ENCODE data around the gene ZNF837. TPM values are rescaled to one million over a fixed set of nuclear protein-coding genes. Genes with fewer than 3 reads are reported as not detected.

Gene ZNF837
- total RNA-seq, 1 donor from 2014 or later, result 0.86 TPM

GRCh38 chr19:58400916-58401839 lies 20.3 kb upstream of the ZNF837 start:
- H3K9me3 Mint-ChIP-seq, result no peaks in the 10 kb centered on the region
- no peaks in the 10 kb centered on the region for H3K36me3 Mint-ChIP-seq (ENCODE audit: low read depth)
- H3K27me3 Mint-ChIP-seq (ENCODE audit: insufficient read depth), result peaks cover 5% of the 10 kb centered on the region
- peaks cover 24% of the 10 kb centered on the region for H3K4me1 Mint-ChIP-seq (ENCODE audit: low read depth)
- peak overlapping the region; percentile 86 for H3K4me3 Mint-ChIP-seq
- peak overlapping the region; percentile 88 for H3K27ac Mint-ChIP-seq
- intact Hi-C loops (cut with micrococcal nuclease), result loop anchor here (1.0 to 2.0 kb wide), 15 partner anchors 14 to 990 kb away; partner anchors contain the start of genes MZF1, RPS5, ZNF132 and ZNF17
- DNase-seq (ENCODE audit: low spot score), result peak; percentile 99

- no peaks in the 10 kb centered on the region for H3K9me3 Mint-ChIP-seq
- H3K4me1 Mint-ChIP-seq (ENCODE audit: low read depth), result peaks cover 24% of the 10 kb centered on the region
- intact Hi-C loops (cut with micrococcal nuclease), result loop anchor here (2.0 kb wide), 1 partner anchor 990 kb away; the partner anchor contains the start of gene ZNF17
- H3K27me3 Mint-ChIP-seq (ENCODE audit: insufficient read depth), result peaks cover 5% of the 10 kb centered on the region
- DNase-seq (ENCODE audit: low spot score), result no peak
- peak overlapping the region; percentile 86 for H3K4me3 Mint-ChIP-seq
- H3K27ac Mint-ChIP-seq, result peak overlapping the region; percentile 7
- H3K36me3 Mint-ChIP-seq (ENCODE audit: low read depth), result peaks cover 3% of the 10 kb centered on the region
Observed at GRCh38 chr19:58400316-58400915, 19.6 kb upstream of the ZNF837 start.

DNA sequence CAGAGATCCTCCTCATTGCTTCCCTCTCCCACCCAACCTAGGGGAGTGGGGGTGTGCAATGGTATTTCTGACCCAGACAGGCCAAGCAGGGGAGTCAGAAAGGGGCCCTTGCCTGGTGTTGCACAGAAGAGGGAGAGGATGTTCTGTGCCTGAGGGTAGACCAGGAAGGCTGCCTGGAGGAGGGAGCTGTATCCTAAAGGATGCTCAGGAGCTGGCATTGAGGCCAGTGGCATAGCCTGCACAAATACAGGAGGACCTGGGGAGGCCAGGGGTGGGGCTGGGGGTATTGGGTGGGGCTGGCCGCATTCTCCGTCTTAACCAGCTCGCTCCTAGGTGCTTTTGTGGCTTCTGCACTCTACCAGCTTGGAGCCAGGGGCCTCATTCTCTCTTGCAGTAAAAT lies 19.1 kb upstream of the ZNF837 start:
- H3K27ac Mint-ChIP-seq, result no peak overlapping the region
- intact Hi-C loops (cut with micrococcal nuclease), result loop anchor here (2.0 kb wide), 1 partner anchor 989 kb away; the partner anchor contains the start of gene ZNF17
- H3K4me3 Mint-ChIP-seq, result peak overlapping the region; percentile 13
- H3K9me3 Mint-ChIP-seq, result no peaks in the 10 kb centered on the region
- DNase-seq (ENCODE audit: low spot score), result no peak
- H3K36me3 Mint-ChIP-seq (ENCODE audit: low read depth), result peaks cover 4% of the 10 kb centered on the region
- peaks cover 5% of the 10 kb centered on the region for H3K27me3 Mint-ChIP-seq (ENCODE audit: insufficient read depth)
- peaks cover 27% of the 10 kb centered on the region for H3K4me1 Mint-ChIP-seq (ENCODE audit: low read depth)

DNA sequence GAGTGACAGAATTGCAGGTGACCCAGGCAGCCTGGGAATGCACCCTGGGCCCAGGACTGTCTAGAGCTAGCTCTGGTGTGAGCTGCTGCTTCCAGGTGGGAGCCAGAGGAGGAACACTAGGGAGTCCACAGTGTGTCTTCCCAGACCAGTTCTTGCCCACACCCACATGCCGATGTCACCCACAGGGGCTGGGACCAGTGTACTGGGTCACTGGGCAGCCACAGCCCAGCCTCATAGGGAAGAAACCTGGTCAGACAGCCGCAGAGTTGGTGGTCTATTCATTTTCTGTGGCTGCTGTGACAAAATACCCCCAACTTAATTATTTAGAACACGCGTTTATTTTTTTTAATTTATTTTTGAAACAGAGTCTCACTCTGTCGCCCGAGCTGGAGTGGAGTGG lies 17.7 kb upstream of the ZNF837 start:
- intact Hi-C loops (cut with micrococcal nuclease), result no loop called here
- H3K36me3 Mint-ChIP-seq (ENCODE audit: low read depth), result peaks cover 17% of the 10 kb centered on the region

GRCh38 chr19:58398087-58398486 lies 17.3 kb upstream of the ZNF837 start:
- H3K27me3 Mint-ChIP-seq (ENCODE audit: insufficient read depth), result peaks cover 5% of the 10 kb centered on the region
- H3K4me3 Mint-ChIP-seq, result no peak overlapping the region
- peaks cover 29% of the 10 kb centered on the region for H3K4me1 Mint-ChIP-seq (ENCODE audit: low read depth)
- no peak overlapping the region for H3K27ac Mint-ChIP-seq
- intact Hi-C loops (cut with micrococcal nuclease), result no loop called here
- H3K36me3 Mint-ChIP-seq (ENCODE audit: low read depth), result peaks cover 20% of the 10 kb centered on the region
- DNase-seq (ENCODE audit: low spot score), result no peak
- no peaks in the 10 kb centered on the region for H3K9me3 Mint-ChIP-seq

More for the DNA sequence above, 17.7 kb upstream of the ZNF837 start:
- Mint-ChIP-seq H3K4me1 (ENCODE audit: low read depth) (peaks cover 29% of the 10 kb centered on the region), H3K4me3 (no peak overlapping the region), H3K27ac (no peak overlapping the region), H3K27me3 (ENCODE audit: insufficient read depth) (peaks cover 5% of the 10 kb centered on the region), H3K9me3 (no peaks in the 10 kb centered on the region)
- DNase-seq (ENCODE audit: low spot score), result no peak

DNA sequence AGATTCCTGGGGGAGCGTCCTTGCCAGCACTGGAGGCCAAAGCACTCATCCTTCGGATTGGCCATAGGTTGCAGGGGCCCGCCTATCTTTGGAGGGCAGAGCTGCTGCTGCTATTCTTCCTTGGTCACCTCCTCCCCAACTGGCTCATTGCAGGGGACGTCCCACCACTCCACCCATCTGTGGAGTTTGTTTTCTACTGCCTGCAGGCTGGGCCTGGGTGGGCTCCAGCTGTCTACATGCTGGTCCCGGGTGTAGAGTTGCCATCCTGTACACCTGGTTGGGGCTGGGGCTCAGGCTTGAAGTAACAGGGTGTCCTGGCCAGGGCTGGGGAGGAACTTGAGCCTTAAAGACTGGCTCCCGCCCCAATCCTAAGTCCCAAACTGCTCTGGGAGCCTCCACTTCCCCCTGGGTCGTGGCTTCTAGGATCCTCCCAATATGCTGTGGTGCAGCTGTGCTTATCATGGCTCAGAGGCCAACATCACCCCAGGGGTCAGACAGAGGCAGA lies 16.8 kb upstream of the ZNF837 start:
- peaks cover 24% of the 10 kb centered on the region for H3K36me3 Mint-ChIP-seq (ENCODE audit: low read depth)
- intact Hi-C loops (cut with micrococcal nuclease), result no loop called here

DNA sequence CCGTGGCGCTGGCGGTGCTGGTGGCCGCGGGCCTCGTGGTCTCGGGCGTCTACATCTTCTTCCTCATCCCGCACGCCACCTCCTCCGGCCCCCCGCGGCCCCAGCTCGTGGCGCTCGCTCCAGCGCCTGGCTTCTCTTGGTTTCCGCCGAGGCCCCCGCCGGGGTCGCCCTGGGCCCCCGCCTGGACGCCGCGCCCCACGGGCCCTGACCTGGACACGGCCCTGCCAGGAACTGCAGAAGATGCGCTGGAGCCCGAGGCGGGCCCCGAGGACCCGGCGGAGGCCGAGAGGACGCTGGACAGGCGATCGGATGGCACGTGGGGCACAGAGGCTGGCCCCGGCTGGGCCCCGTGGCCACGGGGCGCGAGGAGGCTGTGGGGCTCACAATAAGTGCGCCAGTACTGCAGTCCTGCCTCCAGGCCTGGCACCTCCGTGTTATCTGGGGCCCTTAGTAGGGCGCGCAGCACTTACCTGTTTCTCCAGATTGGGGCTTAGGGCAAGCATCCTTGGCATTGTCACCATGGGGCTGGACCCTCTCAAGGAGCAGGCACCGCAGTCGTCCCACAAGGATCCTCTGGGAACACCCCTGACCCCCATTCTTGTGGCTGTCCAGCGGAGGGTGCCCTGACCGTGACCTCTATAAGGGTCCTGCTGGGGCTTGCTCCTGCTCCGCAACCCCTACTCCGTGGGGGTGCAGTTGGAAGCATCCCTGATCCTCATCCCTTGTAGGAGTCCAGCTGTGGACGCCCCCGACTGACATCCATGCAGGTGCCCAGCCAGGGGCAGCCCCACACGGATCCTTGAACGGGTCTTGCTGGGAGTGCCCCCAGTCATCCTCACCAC lies 16.1 kb upstream of the ZNF837 start:
- H3K4me1 Mint-ChIP-seq (ENCODE audit: low read depth), result peaks cover 29% of the 10 kb centered on the region
- H3K9me3 Mint-ChIP-seq, result no peaks in the 10 kb centered on the region
- no peak overlapping the region for H3K4me3 Mint-ChIP-seq
- DNase-seq (ENCODE audit: low spot score), result no peak
- H3K36me3 Mint-ChIP-seq (ENCODE audit: low read depth), result peaks cover 24% of the 10 kb centered on the region
- no peak overlapping the region for H3K27ac Mint-ChIP-seq
- H3K27me3 Mint-ChIP-seq (ENCODE audit: insufficient read depth), result peaks cover 5% of the 10 kb centered on the region
- intact Hi-C loops (cut with micrococcal nuclease), result no loop called here

More for the DNA sequence above, 16.8 kb upstream of the ZNF837 start:
- Mint-ChIP-seq H3K4me1 (ENCODE audit: low read depth) (peaks cover 29% of the 10 kb centered on the region), H3K9me3 (no peaks in the 10 kb centered on the region), H3K27ac (no peak overlapping the region), H3K4me3 (no peak overlapping the region), H3K27me3 (ENCODE audit: insufficient read depth) (peaks cover 5% of the 10 kb centered on the region)
- DNase-seq (ENCODE audit: low spot score), result no peak

DNA sequence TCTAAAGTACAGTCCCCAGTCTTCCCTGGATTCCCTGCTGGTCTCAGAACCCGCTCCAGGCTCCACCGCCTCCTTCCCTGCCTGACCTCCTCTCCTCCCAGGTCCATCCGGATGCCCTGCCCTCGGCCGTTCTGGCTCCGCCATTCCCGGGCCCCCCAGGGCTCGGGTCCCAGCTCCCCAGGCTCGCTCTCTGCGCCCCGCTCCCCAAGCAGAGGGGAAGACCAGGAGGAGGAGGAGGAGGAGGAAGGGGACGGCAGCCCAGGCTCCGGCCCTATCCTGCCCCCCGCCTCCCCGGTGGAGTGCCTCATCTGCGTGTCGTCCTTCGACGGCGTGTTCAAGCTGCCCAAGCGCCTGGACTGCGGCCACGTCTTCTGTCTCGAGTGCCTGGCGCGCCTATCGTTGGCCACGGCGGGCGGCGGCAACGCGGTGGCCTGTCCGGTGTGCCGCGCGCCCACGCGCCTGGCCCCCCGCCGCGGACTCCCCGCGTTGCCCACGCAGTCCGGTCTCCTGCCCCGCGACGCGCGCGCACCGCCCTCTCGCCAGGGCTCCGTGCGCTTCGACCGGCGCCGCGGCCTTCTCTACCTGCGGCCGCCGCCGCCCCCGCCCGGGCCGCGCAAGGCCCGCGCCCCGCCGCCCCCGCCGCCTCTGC lies 15.3 kb upstream of the ZNF837 start:
- no peaks in the 10 kb centered on the region for H3K9me3 Mint-ChIP-seq
- DNase-seq (ENCODE audit: low spot score), result no peak
- peaks cover 5% of the 10 kb centered on the region for H3K27me3 Mint-ChIP-seq (ENCODE audit: insufficient read depth)
- intact Hi-C loops (cut with micrococcal nuclease), result no loop called here
- no peak overlapping the region for H3K4me3 Mint-ChIP-seq
- H3K4me1 Mint-ChIP-seq (ENCODE audit: low read depth), result peaks cover 26% of the 10 kb centered on the region
- H3K27ac Mint-ChIP-seq, result no peak overlapping the region
- H3K36me3 Mint-ChIP-seq (ENCODE audit: low read depth), result peaks cover 24% of the 10 kb centered on the region

GRCh38 chr19:58395220-58395978 lies 14.6 kb upstream of the ZNF837 start, which contains the start of gene RNF225:
Gene RNF225, plus strand, starts transcription at chr19:58395656. Its CDS starts 434 bp downstream, at chr19:58396090.
- H3K4me3 Mint-ChIP-seq, result no peak within 1 kb of the TSS
- intact Hi-C loops (cut with micrococcal nuclease), result no loop called here
- no peak within 1 kb of the TSS for H3K27ac Mint-ChIP-seq
- DNase-seq (ENCODE audit: low spot score), result no peak
- peaks cover 30% of the 10 kb centered on the region for H3K36me3 Mint-ChIP-seq (ENCODE audit: low read depth)
- H3K4me1 Mint-ChIP-seq (ENCODE audit: low read depth), result peaks cover 19% of the 10 kb centered on the region
- H3K27me3 Mint-ChIP-seq (ENCODE audit: insufficient read depth), result peaks cover 5% of the 10 kb centered on the region
- no peaks in the 10 kb centered on the region for H3K9me3 Mint-ChIP-seq

DNA sequence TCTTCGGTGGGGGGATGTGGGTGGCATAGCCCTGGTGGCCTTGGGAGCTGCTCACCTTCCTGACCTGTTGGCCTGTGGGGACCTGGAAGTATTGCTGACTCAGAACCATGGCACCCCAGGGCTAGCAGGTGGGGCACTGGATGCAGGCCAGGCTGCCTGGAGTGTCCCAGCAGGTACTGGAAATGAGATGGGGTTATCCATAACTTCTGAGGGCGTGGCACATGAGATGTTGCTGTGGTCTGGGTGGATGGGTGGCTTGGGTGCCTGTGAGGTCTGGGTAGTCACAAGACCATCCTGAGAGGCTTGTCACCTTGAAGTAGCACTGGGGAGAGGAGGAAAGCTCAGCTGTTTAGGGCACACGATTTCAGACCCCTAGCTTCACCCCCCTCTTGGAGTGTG lies 14.0 kb upstream of the ZNF837 start:
- intact Hi-C loops (cut with micrococcal nuclease), result no loop called here
- H3K4me1 Mint-ChIP-seq (ENCODE audit: low read depth), result peaks cover 15% of the 10 kb centered on the region
- H3K27me3 Mint-ChIP-seq (ENCODE audit: insufficient read depth), result peaks cover 5% of the 10 kb centered on the region
- H3K9me3 Mint-ChIP-seq, result no peaks in the 10 kb centered on the region
- H3K27ac Mint-ChIP-seq, result no peak overlapping the region
- DNase-seq (ENCODE audit: low spot score), result no peak
- no peak overlapping the region for H3K4me3 Mint-ChIP-seq
- peaks cover 31% of the 10 kb centered on the region for H3K36me3 Mint-ChIP-seq (ENCODE audit: low read depth)

- H3K4me3 Mint-ChIP-seq, result no peak overlapping the region
- peaks cover 38% of the 10 kb centered on the region for H3K36me3 Mint-ChIP-seq (ENCODE audit: low read depth)
- H3K9me3 Mint-ChIP-seq, result no peaks in the 10 kb centered on the region
Observed at GRCh38 chr19:58393725-58394033, 12.8 kb upstream of the ZNF837 start.

More at GRCh38 chr19:58393725-58394033, 12.8 kb upstream of the ZNF837 start:
- DNase-seq (ENCODE audit: low spot score), result no peak
- Mint-ChIP-seq H3K27me3 (ENCODE audit: insufficient read depth) (peaks cover 5% of the 10 kb centered on the region), H3K4me1 (ENCODE audit: low read depth) (peaks cover 17% of the 10 kb centered on the region), H3K27ac (no peak overlapping the region)
- intact Hi-C loops (cut with micrococcal nuclease), result no loop called here
